Activated naive CD8-positive, alpha-beta T cell treated with anti-CD3 and anti-CD28 coated beads, Interleukin-2, amount 50 U/mL, for 16 hours (primary cell): ENCODE results near the gene NPIPA3.
"Not testable (repeated sequence)": the region's sequence is repeated elsewhere in the genome, so short reads cannot be mapped to it uniquely, and the experiment has no call there.

ENCODE experiments used
- DNase-seq: peaks from one replicate; pipeline ENCODE4 v3.0.0-alpha.2; 2020; ENCODE audit warnings: low read depth, low spot score

The NPIPA3 gene

DNA sequence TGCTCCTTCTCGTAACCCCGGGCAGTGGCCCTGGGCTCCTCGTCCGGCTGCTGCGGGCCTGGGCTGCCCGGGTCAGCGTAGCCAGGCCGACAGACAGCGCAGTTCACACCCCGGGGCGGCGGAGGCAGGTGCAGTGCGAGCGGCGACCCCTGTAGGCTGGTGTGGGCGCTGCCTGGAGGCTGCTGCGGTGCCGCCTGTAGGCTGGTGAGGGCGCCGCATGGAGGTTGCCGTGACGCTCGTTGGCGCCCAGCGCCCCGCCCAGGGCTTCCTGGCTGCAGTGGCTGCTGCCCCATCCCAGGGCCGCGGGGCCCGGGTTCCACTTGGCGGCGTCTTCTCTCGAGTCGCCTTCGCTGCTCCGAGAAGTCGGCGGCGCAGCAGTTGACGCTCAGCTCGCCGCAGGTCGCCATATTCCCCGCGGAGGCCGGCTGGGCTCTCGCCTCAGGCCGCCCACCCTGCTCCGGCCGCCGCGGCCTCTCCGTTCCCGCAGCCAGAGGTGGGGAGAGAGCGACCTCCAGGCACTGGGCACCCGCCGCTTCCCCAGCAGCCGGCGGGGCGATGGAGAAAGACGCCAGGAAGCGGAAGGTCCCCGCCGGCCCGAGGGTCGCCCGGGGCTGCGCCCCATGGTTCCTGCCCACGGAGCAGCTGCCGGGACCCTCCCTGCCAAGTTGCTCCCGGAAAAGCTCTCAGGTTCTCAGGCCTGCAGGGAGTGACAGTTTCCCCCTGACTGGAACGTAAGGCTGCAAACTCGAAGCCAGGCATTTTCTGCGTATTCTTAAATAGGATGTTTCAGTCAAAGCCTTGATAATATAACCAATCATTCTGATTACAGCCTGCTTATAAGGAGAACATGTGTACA, 39.3 kb downstream of the NPIPA3 start, which contains the start of gene NPIPA2:
NPIPA2 (plus strand) TSS at position 261 of the 856 bp plus-strand sequence. CDS start 5,533 bp downstream, outside the sequence.
- not testable (repeated sequence) for DNase-seq

DNA sequence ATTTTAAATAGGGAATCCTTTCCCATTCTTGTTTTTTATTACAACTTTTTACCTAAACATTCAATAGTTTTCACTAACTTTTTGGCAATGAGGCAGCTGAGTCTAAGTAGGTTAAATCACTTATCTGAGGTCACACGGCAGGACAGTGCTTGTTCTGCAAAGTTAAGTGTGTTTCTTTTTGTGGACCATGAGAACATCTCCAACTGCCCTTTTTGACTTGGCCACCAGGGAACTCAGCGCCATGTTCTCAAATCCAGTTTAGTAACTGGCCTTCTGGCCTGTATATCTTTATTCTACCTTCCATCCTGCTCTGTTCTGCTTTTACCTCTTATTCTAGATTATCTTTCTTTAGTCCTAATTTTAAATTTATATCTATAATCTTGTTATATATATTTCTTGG, 70.4 kb downstream of the NPIPA3 start:
- DNase-seq = not testable (repeated sequence)

DNA sequence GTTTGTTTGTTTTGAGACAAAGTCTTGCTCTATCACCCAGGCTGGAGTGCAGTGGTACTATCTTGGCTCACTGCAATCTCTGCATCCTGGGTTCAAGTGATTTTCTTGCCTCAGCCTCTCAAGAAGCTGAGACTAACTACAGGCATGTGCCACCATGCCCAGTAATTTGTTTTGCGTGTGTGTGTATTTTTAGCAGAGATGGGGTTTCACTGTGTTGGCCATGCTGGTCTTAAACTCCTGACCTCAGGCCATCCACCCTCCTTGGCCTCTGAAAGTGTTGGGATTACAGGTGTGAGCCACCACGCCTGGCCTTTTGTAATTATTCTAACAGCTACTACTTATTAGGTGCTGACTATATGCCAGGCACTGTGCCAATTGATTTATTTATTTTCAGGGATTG, 72.4 kb downstream of the NPIPA3 start:
- DNase-seq = not testable (repeated sequence)
